GM21447 (cell line): ENCODE measurements around the gene FHL2.
"Not testable (repeated sequence)": the region's sequence is repeated elsewhere in the genome, so short reads cannot be mapped to it uniquely, and the experiment has no call there.

Experiments
- ATAC-seq: cut with Tn5 transposase; IDR thresholded peaks from one replicate; pipeline ENCODE4 v1.9.1; 2021; ENCODE audit not compliant: unreplicated experiment

Gene FHL2

GRCh38 chr2:105424836-105425235, 26.0 kb upstream of the FHL2 start:
- not testable (repeated sequence) for ATAC-seq

- no peak for ATAC-seq
These were observed 23.9 kb upstream of the FHL2 start for GRCh38 chr2:105422801-105423200.

GRCh38 chr2:105421053-105421452, 22.2 kb upstream of the FHL2 start:
- ATAC-seq: no peak

GRCh38 chr2:105418522-105418921, 19.7 kb upstream of the FHL2 start:
- no peak for ATAC-seq

- ATAC-seq: no peak
These were observed 19.1 kb upstream of the FHL2 start for GRCh38 chr2:105417857-105418436.

- ATAC-seq: no peak
These were observed 17.3 kb upstream of the FHL2 start for GRCh38 chr2:105416156-105416555.

GRCh38 chr2:105415007-105415406, 16.2 kb upstream of the FHL2 start:
- ATAC-seq: no peak

GRCh38 chr2:105413206-105413605, 14.4 kb upstream of the FHL2 start:
- ATAC-seq: no peak

- no peak for ATAC-seq
These were observed 13.7 kb upstream of the FHL2 start for GRCh38 chr2:105412584-105412983.

- ATAC-seq: no peak
These were observed 13.0 kb upstream of the FHL2 start for GRCh38 chr2:105411720-105412407.

- no peak for ATAC-seq
These were observed 11.7 kb upstream of the FHL2 start for GRCh38 chr2:105410554-105410953.

- no peak for ATAC-seq
These were observed 10.9 kb upstream of the FHL2 start for GRCh38 chr2:105409717-105410116.

GRCh38 chr2:105407946-105408743, 9.3 kb upstream of the FHL2 start:
- ATAC-seq: no peak

- ATAC-seq: no peak
These were observed 7.4 kb upstream of the FHL2 start for GRCh38 chr2:105406221-105406620.

- no peak for ATAC-seq
These were observed 6.4 kb upstream of the FHL2 start for GRCh38 chr2:105405291-105405690.

GRCh38 chr2:105404736-105405135, 5.9 kb upstream of the FHL2 start:
- no peak for ATAC-seq

- no peak for ATAC-seq
These were observed 5.2 kb upstream of the FHL2 start for GRCh38 chr2:105403783-105404698.

GRCh38 chr2:105403241-105403782, 4.5 kb upstream of the FHL2 start:
- no peak for ATAC-seq

GRCh38 chr2:105402809-105403208, 4.0 kb upstream of the FHL2 start:
- no peak for ATAC-seq

GRCh38 chr2:105401867-105402266, 3.0 kb upstream of the FHL2 start:
- ATAC-seq: no peak

- no peak for ATAC-seq
These were observed 1.3 kb upstream of the FHL2 start for GRCh38 chr2:105400138-105400540.
